NCI-H187 treated with DMSO at 0.1 percent for 48 hours (cell line): ENCODE measurements around the gene PTGDS.

Experiments
- DNase-seq: peaks from one replicate; lab custom pipeline; 2025; lab: John Stamatoyannopoulos, UW

Gene PTGDS

GRCh38 chr9:136977223-136977622 lies at the start of gene PTGDS:
PTGDS (plus strand) TSS chr9:136977504; CDS start chr9:136977579, 75 bp downstream.
- DNase-seq = no peak

GRCh38 chr9:136928591-136928990 lies 48.7 kb upstream of the PTGDS start:
- no peak for DNase-seq

GRCh38 chr9:136930014-136930413 lies 47.3 kb upstream of the PTGDS start:
- DNase-seq = no peak

- no peak for DNase-seq
Observed at GRCh38 chr9:136931611-136932130, 45.6 kb upstream of the PTGDS start.

- no peak for DNase-seq
Observed at GRCh38 chr9:136934277-136934676, 43.0 kb upstream of the PTGDS start.

GRCh38 chr9:136935651-136936050 lies 41.7 kb upstream of the PTGDS start:
- no peak for DNase-seq

- DNase-seq = no peak
Observed at GRCh38 chr9:136936645-136937170, 40.6 kb upstream of the PTGDS start.

GRCh38 chr9:136937186-136938001 lies 39.9 kb upstream of the PTGDS start:
- no peak for DNase-seq

GRCh38 chr9:136939431-136939995 lies 37.8 kb upstream of the PTGDS start:
- DNase-seq = no peak

- no peak for DNase-seq
Observed at GRCh38 chr9:136939996-136940525, 37.2 kb upstream of the PTGDS start.

GRCh38 chr9:136940526-136941230 lies 36.6 kb upstream of the PTGDS start:
- DNase-seq = no peak

- DNase-seq = no peak
Observed at GRCh38 chr9:136941231-136942111, 35.8 kb upstream of the PTGDS start.

GRCh38 chr9:136942112-136942880 lies 35.0 kb upstream of the PTGDS start:
- no peak for DNase-seq

- no peak for DNase-seq
Observed at GRCh38 chr9:136942881-136943230, 34.4 kb upstream of the PTGDS start.

- no peak for DNase-seq
Observed at GRCh38 chr9:136943291-136944211, 33.8 kb upstream of the PTGDS start.

GRCh38 chr9:136944212-136944518 lies 33.1 kb upstream of the PTGDS start:
- no peak for DNase-seq

- peak; percentile 2 for DNase-seq
Observed at GRCh38 chr9:136944519-136945332, 32.6 kb upstream of the PTGDS start, which contains the start of the genes C8G and FBXW5. C8G (plus strand) TSS chr9:136945243; CDS start chr9:136945321, 78 bp downstream. FBXW5 (minus strand) TSS chr9:136944738; CDS start chr9:136944083, 655 bp downstream.
